Measurements from ENCODE around the gene GNAO1. TPM values are rescaled to one million over a fixed set of nuclear protein-coding genes. Genes with fewer than 3 reads are reported as not detected.
"Not testable (repeated sequence)": the region's sequence is repeated elsewhere in the genome, so short reads cannot be mapped to it uniquely, and the experiment has no call there.

The GNAO1 gene
- total RNA-seq, 2 experiments from 2014 or later = 2.7 TPM

- no peaks in the 10 kb centered on the region for H3K27me3 Mint-ChIP-seq (ENCODE audit: low read depth)
- ChIA-PET POLR2A (no interaction called here), CTCF (no interaction called here)
- no peaks in the 10 kb centered on the region for H3K4me1 Mint-ChIP-seq (ENCODE audit: low read depth)
- ATAC-seq (no peak), DNase-seq (no peak)
- no peak overlapping the region for H3K4me3 Mint-ChIP-seq
- H3K36me3 Mint-ChIP-seq (ENCODE audit: low read depth) = peaks cover 67% of the 10 kb centered on the region
- no peak overlapping the region for H3K27ac Mint-ChIP-seq
- peaks cover 16% of the 10 kb centered on the region for H3K9me3 Mint-ChIP-seq (ENCODE audit: insufficient read depth)
Measured at GRCh38 chr16:56384074-56384721, 192.9 kb downstream of the GNAO1 start.

DNA sequence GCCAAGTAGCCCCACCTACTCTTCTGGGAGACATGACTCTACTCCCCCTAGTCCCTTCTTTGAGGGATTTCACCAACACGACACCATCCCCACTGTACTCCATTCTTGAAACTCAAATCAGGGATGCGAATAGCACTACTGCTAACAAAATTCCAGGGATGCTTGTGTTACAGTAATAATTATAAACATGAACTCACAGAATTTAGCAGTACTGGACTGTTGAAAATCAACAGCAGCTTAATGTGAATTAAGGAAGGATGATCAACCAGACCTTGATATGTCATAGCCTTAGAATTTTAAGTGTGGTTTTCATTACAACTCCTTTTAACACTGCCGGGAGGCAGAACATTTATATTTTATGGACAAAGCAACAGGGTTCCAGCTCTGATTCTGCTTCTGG, 196.1 kb downstream of the GNAO1 start:
- ATAC-seq (no peak), DNase-seq (no peak)
- POLR2A ChIA-PET = no interaction called here
- H3K9me3 Mint-ChIP-seq (ENCODE audit: insufficient read depth) = peaks cover 2% of the 10 kb centered on the region
- H3K27ac Mint-ChIP-seq = no peak overlapping the region
- no peaks in the 10 kb centered on the region for H3K4me1 Mint-ChIP-seq (ENCODE audit: low read depth)
- H3K27me3 Mint-ChIP-seq (ENCODE audit: low read depth) = no peaks in the 10 kb centered on the region
- CTCF ChIA-PET = no interaction called here
- H3K36me3 Mint-ChIP-seq (ENCODE audit: low read depth) = peaks cover 63% of the 10 kb centered on the region
- H3K4me3 Mint-ChIP-seq = no peak overlapping the region

DNA sequence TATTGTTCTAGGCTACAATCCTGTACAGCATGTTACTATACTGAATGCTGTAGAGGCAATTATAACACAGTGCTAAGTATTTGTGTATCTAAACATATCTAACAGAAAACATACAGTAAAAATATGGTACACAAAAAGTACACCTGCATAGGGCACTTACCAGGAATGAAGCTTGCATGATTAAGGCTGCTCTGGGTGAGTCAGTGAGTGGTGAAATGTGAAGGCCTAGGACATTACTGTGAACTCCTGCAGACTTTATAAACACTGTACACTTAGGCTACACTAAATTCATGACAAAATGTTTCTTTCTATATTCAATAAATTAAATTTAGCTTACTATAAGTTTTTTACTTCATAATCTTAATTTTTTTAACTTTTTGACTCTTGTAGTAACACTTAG, 196.9 kb downstream of the GNAO1 start:
- Mint-ChIP-seq H3K27ac (no peak overlapping the region), H3K4me1 (ENCODE audit: low read depth) (no peaks in the 10 kb centered on the region), H3K9me3 (ENCODE audit: insufficient read depth) (no peaks in the 10 kb centered on the region), H3K27me3 (ENCODE audit: low read depth) (no peaks in the 10 kb centered on the region), H3K4me3 (no peak overlapping the region), H3K36me3 (ENCODE audit: low read depth) (peaks cover 63% of the 10 kb centered on the region)
- ChIA-PET POLR2A (no interaction called here), CTCF (interaction anchor here (2.3 kb wide), 1 partner anchor 13 kb away, joined by 8 read pairs; no protein-coding TSS in a partner anchor)
- ATAC-seq (no peak), DNase-seq (no peak)

GRCh38 chr16:56389554-56389953, 198.3 kb downstream of the GNAO1 start:
- DNase-seq (no peak), ATAC-seq (no peak)
- CTCF ChIA-PET = interaction anchor here (0.5 to 2.3 kb wide), 2 partner anchors 12 to 118 kb away, joined by 3 to 8 read pairs; no protein-coding TSS in a partner anchor
- POLR2A ChIA-PET = no interaction called here
- H3K4me1 Mint-ChIP-seq (ENCODE audit: low read depth) = peaks cover 3% of the 10 kb centered on the region
- H3K27me3 Mint-ChIP-seq (ENCODE audit: low read depth) = no peaks in the 10 kb centered on the region
- peaks cover 58% of the 10 kb centered on the region for H3K36me3 Mint-ChIP-seq (ENCODE audit: low read depth)
- no peak overlapping the region for H3K27ac Mint-ChIP-seq
- H3K4me3 Mint-ChIP-seq = no peak overlapping the region
- no peaks in the 10 kb centered on the region for H3K9me3 Mint-ChIP-seq (ENCODE audit: insufficient read depth)

GRCh38 chr16:56396724-56397123, 205.4 kb downstream of the GNAO1 start:
- POLR2A ChIA-PET; ATAC-seq; H3K4me3 Mint-ChIP-seq; H3K9me3 Mint-ChIP-seq (ENCODE audit: insufficient read depth); CTCF ChIA-PET; H3K27ac Mint-ChIP-seq; H3K4me1 Mint-ChIP-seq (ENCODE audit: low read depth); DNase-seq; H3K27me3 Mint-ChIP-seq (ENCODE audit: low read depth): not testable (repeated sequence)
- H3K36me3 Mint-ChIP-seq (ENCODE audit: low read depth) = peaks cover 51% of the 10 kb centered on the region

- no peak overlapping the region for H3K4me3 Mint-ChIP-seq
- H3K27ac Mint-ChIP-seq = no peak overlapping the region
- H3K36me3 Mint-ChIP-seq (ENCODE audit: low read depth) = peaks cover 43% of the 10 kb centered on the region
- no peak for DNase-seq
- H3K9me3 Mint-ChIP-seq (ENCODE audit: insufficient read depth) = no peaks in the 10 kb centered on the region
- CTCF ChIA-PET = interaction anchor here (1.2 kb wide), 1 partner anchor 15 kb away, joined by 3 read pairs; no protein-coding TSS in a partner anchor
- no peak for ATAC-seq
- no peaks in the 10 kb centered on the region for H3K27me3 Mint-ChIP-seq (ENCODE audit: low read depth)
- H3K4me1 Mint-ChIP-seq (ENCODE audit: low read depth) = no peaks in the 10 kb centered on the region
- POLR2A ChIA-PET = no interaction called here
Measured at GRCh38 chr16:56399047-56399446, 207.8 kb downstream of the GNAO1 start.

- no peak overlapping the region for H3K27ac Mint-ChIP-seq
- no peaks in the 10 kb centered on the region for H3K9me3 Mint-ChIP-seq (ENCODE audit: insufficient read depth)
- CTCF ChIA-PET = interaction anchor here (1.2 kb wide), 1 partner anchor 15 kb away, joined by 3 read pairs; no protein-coding TSS in a partner anchor
Measured at GRCh38 chr16:56399486-56399885, 208.2 kb downstream of the GNAO1 start.

GRCh38 chr16:56400458-56400857, 209.2 kb downstream of the GNAO1 start:
- no peak overlapping the region for H3K27ac Mint-ChIP-seq
- H3K4me3 Mint-ChIP-seq = no peak overlapping the region
- CTCF ChIA-PET = interaction anchor here (0.7 to 1.7 kb wide), 5 partner anchors 12 to 457 kb away, joined by 3 to 8 read pairs (median 3); no protein-coding TSS in a partner anchor
- no peak for DNase-seq
- H3K9me3 Mint-ChIP-seq (ENCODE audit: insufficient read depth) = no peaks in the 10 kb centered on the region
- no peaks in the 10 kb centered on the region for H3K27me3 Mint-ChIP-seq (ENCODE audit: low read depth)
- H3K4me1 Mint-ChIP-seq (ENCODE audit: low read depth) = peaks cover 1% of the 10 kb centered on the region
- POLR2A ChIA-PET = no interaction called here
- ATAC-seq = no peak
- peaks cover 48% of the 10 kb centered on the region for H3K36me3 Mint-ChIP-seq (ENCODE audit: low read depth)

More at GRCh38 chr16:56399486-56399885, 208.2 kb downstream of the GNAO1 start:
- DNase-seq (no peak), ATAC-seq (no peak)
- POLR2A ChIA-PET = no interaction called here
- Mint-ChIP-seq H3K4me3 (no peak overlapping the region), H3K36me3 (ENCODE audit: low read depth) (peaks cover 46% of the 10 kb centered on the region), H3K27me3 (ENCODE audit: low read depth) (no peaks in the 10 kb centered on the region), H3K4me1 (ENCODE audit: low read depth) (no peaks in the 10 kb centered on the region)

GRCh38 chr16:56401482-56401881, 210.2 kb downstream of the GNAO1 start:
- Mint-ChIP-seq H3K27me3 (ENCODE audit: low read depth) (no peaks in the 10 kb centered on the region), H3K36me3 (ENCODE audit: low read depth) (peaks cover 42% of the 10 kb centered on the region), H3K27ac (no peak overlapping the region), H3K4me1 (ENCODE audit: low read depth) (peaks cover 6% of the 10 kb centered on the region), H3K9me3 (ENCODE audit: insufficient read depth) (no peaks in the 10 kb centered on the region), H3K4me3 (no peak overlapping the region)
- DNase-seq (peak; percentile 25), ATAC-seq (no peak)
- POLR2A ChIA-PET = no interaction called here
- CTCF ChIA-PET = interaction anchor here (1.1 to 1.7 kb wide), 5 partner anchors 13 to 45 kb away, joined by 3 to 8 read pairs (median 4); no protein-coding TSS in a partner anchor

- CTCF ChIA-PET = no interaction called here
- H3K4me3 Mint-ChIP-seq = no peak overlapping the region
- POLR2A ChIA-PET = no interaction called here
- peaks cover 6% of the 10 kb centered on the region for H3K4me1 Mint-ChIP-seq (ENCODE audit: low read depth)
- no peaks in the 10 kb centered on the region for H3K27me3 Mint-ChIP-seq (ENCODE audit: low read depth)
- H3K27ac Mint-ChIP-seq = no peak overlapping the region
- ATAC-seq (no peak), DNase-seq (no peak)
- H3K9me3 Mint-ChIP-seq (ENCODE audit: insufficient read depth) = no peaks in the 10 kb centered on the region
- peaks cover 43% of the 10 kb centered on the region for H3K36me3 Mint-ChIP-seq (ENCODE audit: low read depth)
Measured at GRCh38 chr16:56405977-56406672, 214.8 kb downstream of the GNAO1 start.
